Lower leg skin (tissue), 4 donors: ENCODE data around the gene EXOSC7. TPM values are rescaled to one million over a fixed set of nuclear protein-coding genes. Genes with fewer than 3 reads are reported as not detected.

ENCODE experiments used
- DNase-seq, 2 donors: peaks; one replicate each; pipeline ENCODE4 v3.0.0-alpha.2; 2019; ENCODE audit warnings: low spot score in 2 of 2
- H3K4me3 ChIP-seq: fragments of 200-600 bp; sonication (generic); 2 replicates; pipeline ENCODE4 v1.5.1; 2017; ENCODE audit warnings: mild to moderate bottlenecking, low read depth; ENCODE audit not compliant: poor library complexity, severe bottlenecking
- POLR2A ChIP-seq, 2 donors: fragments of 450-650 bp; IDR thresholded peaks; one replicate each; pipeline ENCODE4 v1.6.1; 2016 to 2017; ENCODE audit warnings: antibody characterized with exemption in 2 of 2, mild to moderate bottlenecking in 1 of 2, moderate library complexity in 1 of 2
- WGBS, 2 donors: methylation state at CpG; one replicate each; pipeline ENCODE4 v1.1.5; 2018; 5-methylcytosine and 5-hydroxymethylcytosine counted together
- intact Hi-C: fragments of 100-400 bp; cut with DNase I; formaldehyde crosslinking; loops from one replicate; pipeline ENCODE4 v1.15.0; 2023; ENCODE audit warnings: low total_unique reads
- total RNA-seq, 4 donors: library from RNA; depleted of rRNA; stranded (reverse); fragments of >200 nt; gene quantifications; one replicate each; pipeline ENCODE4 v1.1.0, GENCODE V29; 2016
- TF ChIP-seq, protein P1 (sequence below), 3 donors: fragments of 450-650 bp; IDR thresholded peaks; one replicate each; pipeline ENCODE4 v1.5.1; 2016; ENCODE audit warnings: antibody characterized with exemption in 3 of 3, mild to moderate bottlenecking in 3 of 3, moderate library complexity in 2 of 3

The EXOSC7 gene
- total RNA-seq, 4 donors from 2014 or later, result 77.4 to 178 (median 133) TPM

DNA sequence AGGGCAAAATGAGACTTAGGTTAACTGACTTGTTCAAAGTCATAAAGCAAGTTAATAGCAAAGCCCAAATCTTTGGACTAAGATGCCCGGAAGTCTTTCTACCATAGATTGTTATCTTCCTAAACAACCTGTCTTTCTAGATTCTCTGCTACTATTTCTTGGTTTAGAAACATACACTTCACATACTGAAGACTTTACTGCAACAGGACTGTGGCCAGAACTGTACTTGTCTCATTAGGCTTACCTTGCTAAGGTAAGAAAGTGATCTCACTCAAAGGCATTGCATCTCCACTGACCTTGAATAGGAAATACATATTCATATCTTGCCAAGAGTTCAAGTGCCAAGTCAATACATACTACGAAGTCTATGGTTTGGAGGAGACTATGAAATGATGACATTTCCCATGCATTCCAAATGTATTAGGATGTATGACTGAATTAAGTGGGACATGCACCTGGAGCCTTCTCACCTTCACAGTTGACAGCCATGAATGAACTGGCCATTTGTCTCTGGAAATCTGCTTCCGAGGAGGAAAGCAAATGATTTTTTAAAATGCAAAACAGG, 5.0 kb upstream of the EXOSC7 start:
- no peak overlapping the region for H3K4me3 ChIP-seq
- TF ChIP-seq, protein P1, sequence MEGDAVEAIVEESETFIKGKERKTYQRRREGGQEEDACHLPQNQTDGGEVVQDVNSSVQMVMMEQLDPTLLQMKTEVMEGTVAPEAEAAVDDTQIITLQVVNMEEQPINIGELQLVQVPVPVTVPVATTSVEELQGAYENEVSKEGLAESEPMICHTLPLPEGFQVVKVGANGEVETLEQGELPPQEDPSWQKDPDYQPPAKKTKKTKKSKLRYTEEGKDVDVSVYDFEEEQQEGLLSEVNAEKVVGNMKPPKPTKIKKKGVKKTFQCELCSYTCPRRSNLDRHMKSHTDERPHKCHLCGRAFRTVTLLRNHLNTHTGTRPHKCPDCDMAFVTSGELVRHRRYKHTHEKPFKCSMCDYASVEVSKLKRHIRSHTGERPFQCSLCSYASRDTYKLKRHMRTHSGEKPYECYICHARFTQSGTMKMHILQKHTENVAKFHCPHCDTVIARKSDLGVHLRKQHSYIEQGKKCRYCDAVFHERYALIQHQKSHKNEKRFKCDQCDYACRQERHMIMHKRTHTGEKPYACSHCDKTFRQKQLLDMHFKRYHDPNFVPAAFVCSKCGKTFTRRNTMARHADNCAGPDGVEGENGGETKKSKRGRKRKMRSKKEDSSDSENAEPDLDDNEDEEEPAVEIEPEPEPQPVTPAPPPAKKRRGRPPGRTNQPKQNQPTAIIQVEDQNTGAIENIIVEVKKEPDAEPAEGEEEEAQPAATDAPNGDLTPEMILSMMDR (IDR thresholded peaks at IDR 0.05), result no peak
- no peak for TF ChIP-seq POLR2A (IDR thresholded peaks at IDR 0.05)
- WGBS, 2 donors, result 61 to 62% methylated on average over 3 of the region's 3 CpGs
- no peak for DNase-seq
- intact Hi-C loops, result no loop called here

DNA sequence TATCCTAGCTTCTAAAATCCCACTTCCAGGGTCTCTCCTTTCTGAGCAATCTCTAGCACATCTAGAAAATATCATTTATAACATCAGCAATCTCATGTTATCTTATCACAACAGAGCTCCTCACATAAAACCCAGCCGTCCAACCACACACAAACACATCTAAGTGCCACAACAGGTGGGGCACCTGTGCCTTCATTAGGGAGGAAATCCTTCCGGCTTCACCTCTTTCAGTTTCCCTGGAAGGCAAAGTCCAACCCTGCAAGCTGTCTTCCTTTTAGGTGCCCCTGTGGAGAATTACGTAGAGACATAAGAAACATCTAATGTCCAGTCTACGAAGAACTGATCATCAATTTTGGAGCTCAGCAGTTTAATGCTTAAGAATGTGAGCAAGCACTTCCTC, 1.6 kb upstream of the EXOSC7 start:
- 68 to 70% methylated on average over 4 of the region's 4 CpGs for WGBS, 2 donors
- TF ChIP-seq, protein P1 (IDR thresholded peaks at IDR 0.05), result no peak
- TF ChIP-seq POLR2A (IDR thresholded peaks at IDR 0.05), result no peak
- H3K4me3 ChIP-seq, result no peak overlapping the region
- no peak for DNase-seq
- intact Hi-C loops, result no loop called here

DNA sequence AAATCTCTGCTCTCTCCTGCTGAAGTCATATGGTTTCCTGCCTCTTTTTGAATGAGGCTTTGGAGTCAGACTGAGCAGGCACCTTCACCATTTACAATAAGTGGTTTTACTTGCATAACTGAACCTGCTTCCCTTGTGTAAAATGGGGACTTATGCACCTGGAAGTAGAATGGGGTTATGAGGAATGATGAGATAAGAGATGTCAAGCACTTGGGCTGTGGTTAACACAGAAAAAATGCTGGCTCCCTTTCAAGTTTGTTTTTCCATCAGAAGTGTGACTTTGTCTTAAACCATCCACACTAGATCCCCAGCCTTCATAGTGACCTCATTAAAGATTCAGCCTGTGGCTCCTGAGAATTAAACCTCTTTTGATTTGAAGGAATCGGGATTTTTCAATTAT, 5.2 kb downstream of the EXOSC7 start:
- intact Hi-C loops, result no loop called here
- H3K4me3 ChIP-seq, result no peak overlapping the region
- no peak for DNase-seq
- WGBS, 2 donors, result 80 to 96% methylated on average over 1 of the region's 1 CpG
- TF ChIP-seq POLR2A (IDR thresholded peaks at IDR 0.05), result no peak
- TF ChIP-seq, protein P1 (IDR thresholded peaks at IDR 0.05), result no peak

DNA sequence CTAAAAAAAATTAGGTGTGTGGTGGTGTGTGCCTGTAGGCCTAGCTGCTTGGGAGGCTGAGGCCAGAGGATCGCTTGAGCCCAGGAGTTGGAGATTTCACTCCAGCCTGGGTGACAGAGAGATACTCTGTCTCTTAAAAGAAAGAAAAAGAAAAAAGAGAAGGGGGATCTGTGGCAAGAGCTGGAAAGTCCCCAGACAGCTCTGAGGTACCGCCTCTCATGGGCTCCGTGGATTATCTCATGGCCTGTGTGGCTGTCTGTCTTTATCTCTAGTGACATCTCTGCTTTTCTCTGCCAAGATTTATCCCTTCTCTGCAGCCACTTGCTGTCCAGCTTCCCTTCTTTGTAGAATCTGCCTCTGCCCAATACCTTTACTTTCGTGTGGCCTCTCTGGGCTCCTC, 5.7 kb downstream of the EXOSC7 start:
- no peak overlapping the region for H3K4me3 ChIP-seq
- no peak for DNase-seq
- WGBS, 2 donors, result 74 to 82% methylated on average over 4 of the region's 4 CpGs
- TF ChIP-seq POLR2A (IDR thresholded peaks at IDR 0.05), result no peak
- TF ChIP-seq, protein P1 (IDR thresholded peaks at IDR 0.05), result no peak
- intact Hi-C loops, result no loop called here

DNA sequence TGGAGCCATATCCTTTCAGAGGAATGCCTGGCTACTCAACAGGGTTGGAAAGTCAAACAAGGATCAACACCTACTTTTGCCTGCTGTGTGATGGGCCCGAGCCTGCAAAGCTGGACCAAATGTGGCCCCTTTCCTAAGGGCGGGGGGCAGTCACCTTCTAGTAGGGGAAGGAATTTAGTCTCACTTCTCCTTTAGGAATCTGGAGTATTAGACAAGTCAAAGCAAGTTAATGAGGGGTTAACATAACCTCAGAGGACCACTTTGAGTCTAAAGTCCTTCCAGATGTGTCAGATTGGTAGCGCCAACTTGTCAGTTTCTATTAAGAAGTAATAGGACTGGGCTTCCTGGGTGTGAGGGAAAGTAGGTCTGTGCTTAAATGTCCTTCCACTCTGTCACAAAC, 6.8 kb downstream of the EXOSC7 start:
- WGBS, 2 donors, result 48 to 53% methylated on average over 3 of the region's 3 CpGs
- no peak overlapping the region for H3K4me3 ChIP-seq
- TF ChIP-seq, protein P1 (IDR thresholded peaks at IDR 0.05), result no peak
- no peak for TF ChIP-seq POLR2A (IDR thresholded peaks at IDR 0.05)
- intact Hi-C loops, result no loop called here
- DNase-seq, result no peak

DNA sequence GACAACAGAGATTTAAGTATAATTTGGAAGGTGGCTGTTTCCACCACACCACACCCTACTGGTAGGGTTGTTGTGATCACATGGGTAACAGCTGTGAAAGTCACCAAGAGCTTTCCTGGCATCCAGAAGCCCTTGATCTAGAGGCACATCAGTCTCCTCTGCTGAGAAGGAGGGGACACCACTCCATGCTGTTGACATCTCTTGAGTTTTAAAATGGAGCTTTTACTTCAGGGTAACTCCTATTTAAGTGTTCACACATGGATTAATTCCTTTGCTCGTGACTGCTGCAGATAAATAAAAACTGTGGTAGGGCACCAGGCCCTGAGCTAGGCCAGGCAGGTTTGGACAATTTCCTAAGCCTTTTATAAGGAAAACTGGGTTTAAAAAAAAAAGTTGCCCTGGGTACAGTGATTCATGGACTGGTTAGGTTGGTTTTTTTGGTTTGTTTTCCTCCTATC, 7.5 kb downstream of the EXOSC7 start:
- DNase-seq, result no peak
- TF ChIP-seq POLR2A (IDR thresholded peaks at IDR 0.05), result no peak
- TF ChIP-seq, protein P1 (IDR thresholded peaks at IDR 0.05), result no peak
- no peak overlapping the region for H3K4me3 ChIP-seq
- intact Hi-C loops, result no loop called here
- 26 to 58% methylated on average over 1 of the region's 1 CpG for WGBS, 2 donors
